Endothelial cell of umbilical vein (primary cell): ENCODE measurements around the gene SCN10A. TPM values are rescaled to one million over a fixed set of nuclear protein-coding genes. Genes with fewer than 3 reads are reported as not detected.

ENCODE experiments used
- BruUV-seq: library from RNA; stranded (reverse); fragments of 400-500 nt; replicated peaks from 2 replicates; lab custom pipeline; 2021; lab: Mats Ljungman, UMichigan
- CTCF ChIA-PET: fragments of 300-600, 350-600 bp; sonication (Branson Sonifier 250); formaldehyde crosslinking; loops from one replicate; lab custom pipeline; 2021; ENCODE audit warnings: antibody characterized with exemption, inconsistent platforms; lab: Charles Lee
- POLR2A ChIA-PET: fragments of 300-600, 350-600 bp; sonication (Branson Sonifier 250); formaldehyde crosslinking; loops from one replicate; lab custom pipeline; 2021; ENCODE audit warnings: antibody characterized with exemption, inconsistent platforms; lab: Charles Lee
- DNase-seq: peaks from one replicate; pipeline ENCODE4 v3.0.0-alpha.2; 2011; ENCODE audit warnings: low read depth, low spot score
- FAIRE-seq: peaks from 2 replicates; lab custom pipeline; 2011; peaks lifted over from hg19 to GRCh38; lab: Jason Lieb, UNC
- H2AFZ ChIP-seq: 2 replicates; pipeline ENCODE4 v1.6.0; 2012; ENCODE audit warnings: low read depth, low read length, control low read depth, inconsistent platforms
- H3K27ac ChIP-seq: 2 replicates; pipeline ENCODE4 v1.5.1; 2011; ENCODE audit warnings: low read depth, mild to moderate bottlenecking, control low read depth, low read length, moderate library complexity; ENCODE audit not compliant: insufficient read depth
- H3K27me3 ChIP-seq, 2 experiments: 2 replicates each; pipeline versions ENCODE4 v1.6.0 to v1.6.1; 2011; ENCODE audit warnings: low read length in 2 of 2, mixed read lengths in 1 of 2; ENCODE audit not compliant: control insufficient read depth in 2 of 2, insufficient read depth in 2 of 2
- H3K36me3 ChIP-seq, 2 experiments: 2 replicates in 1 of 2; 3 replicates in 1 of 2; pipeline ENCODE4 v1.5.1; 2011; ENCODE audit warnings: low read length in 2 of 2, mild to moderate bottlenecking in 1 of 2, moderate library complexity in 1 of 2; ENCODE audit not compliant: control insufficient read depth in 2 of 2, insufficient read depth in 2 of 2; ENCODE audit errors: extremely low read depth in 1 of 2
- H3K4me1 ChIP-seq: 3 replicates; pipeline ENCODE4 v1.5.1; 2011; ENCODE audit warnings: mild to moderate bottlenecking, low read length; ENCODE audit not compliant: control insufficient read depth, insufficient read depth; ENCODE audit errors: extremely low read depth
- H3K4me2 ChIP-seq: 2 replicates; pipeline ENCODE4 v1.6.1; 2011; ENCODE audit warnings: low read length, control low read depth, mixed read lengths; ENCODE audit not compliant: insufficient read depth
- H3K4me3 ChIP-seq, 3 experiments: fragments of 200-600 bp in 1 of 3; sonication (generic), shearing (Covaris generic) in 1 of 3; replicated peaks in 1 of 3; 2 replicates each; pipeline ENCODE4 v1.5.1; 2011 to 2016; ENCODE audit warnings: control low read depth in 3 of 3, low read length in 3 of 3, mild to moderate bottlenecking in 2 of 3, inconsistent platforms in 1 of 3, low read depth in 1 of 3, moderate library complexity in 1 of 3; ENCODE audit not compliant: insufficient read depth in 1 of 3
- H3K79me2 ChIP-seq: 2 replicates; pipeline ENCODE4 v1.6.0; 2012; ENCODE audit warnings: low read length, inconsistent platforms; ENCODE audit not compliant: control insufficient read depth, insufficient read depth
- H3K9ac ChIP-seq: replicated peaks from 2 replicates; pipeline ENCODE3; 2011; ENCODE audit warnings: low read length, control low read depth; ENCODE audit not compliant: insufficient read depth; ENCODE audit errors: extremely low read depth
- H3K9me1 ChIP-seq: replicated peaks from 3 replicates; pipeline ENCODE4 v1.6.0; 2011; ENCODE audit warnings: mild to moderate bottlenecking, low read length; ENCODE audit not compliant: control insufficient read depth, insufficient read depth; ENCODE audit errors: extremely low read depth
- H3K9me3 ChIP-seq: replicated peaks from 2 replicates; pipeline ENCODE4 v1.5.1; 2012; ENCODE audit warnings: low read length, inconsistent platforms; ENCODE audit not compliant: control insufficient read depth, insufficient read depth
- H4K20me1 ChIP-seq: replicated peaks from 2 replicates; pipeline ENCODE3; 2011; ENCODE audit warnings: mild to moderate bottlenecking, low read length; ENCODE audit not compliant: control insufficient read depth, insufficient read depth; ENCODE audit errors: extremely low read depth
- EZH2 ChIP-seq: IDR thresholded peaks from 2 replicates; pipeline ENCODE4 v1.6.1; 2012; ENCODE audit warnings: borderline replicate concordance, low read depth, mild to moderate bottlenecking, moderate library complexity, low read length, inconsistent platforms; ENCODE audit not compliant: severe bottlenecking
- FOS ChIP-seq: IDR thresholded peaks from 2 replicates; pipeline ENCODE4 v1.6.1; 2011; ENCODE audit warnings: mild to moderate bottlenecking, low read length, moderate library complexity, borderline replicate concordance; ENCODE audit not compliant: insufficient read depth
- GATA2 ChIP-seq: IDR thresholded peaks from 2 replicates; pipeline ENCODE4 v1.7.0; 2011; ENCODE audit warnings: low read depth, mild to moderate bottlenecking, moderate library complexity, mixed read lengths, low read length; ENCODE audit not compliant: insufficient read length, insufficient read depth
- JUN ChIP-seq: IDR thresholded peaks from 2 replicates; pipeline ENCODE4 v1.6.1; 2011; ENCODE audit warnings: borderline replicate concordance, low read depth; ENCODE audit not compliant: insufficient read length, insufficient read depth
- MYC ChIP-seq: IDR thresholded peaks from one replicate; pipeline ENCODE4 v1.6.1; 2011; ENCODE audit warnings: mild to moderate bottlenecking, low read depth, low read length
- POLR2A ChIP-seq: IDR thresholded peaks from 2 replicates; pipeline ENCODE4 v1.6.1; 2012; ENCODE audit warnings: low read depth, mild to moderate bottlenecking, control low read depth, low read length
- POLR2AphosphoS5 ChIP-seq: IDR thresholded peaks from 2 replicates; pipeline ENCODE4 v1.6.1; 2012; ENCODE audit warnings: low read depth, mild to moderate bottlenecking, control low read depth, low read length, moderate library complexity; ENCODE audit not compliant: insufficient read depth
- dilution Hi-C: fragments of 300-500 bp; cut with MboI; formaldehyde crosslinking; loops from one replicate; pipeline ENCODE4 v1.15.0; 2019; ENCODE audit warnings: low sequenced_read_pairs; ENCODE audit not compliant: extremely low pct_ligation_motif_present
- intact Hi-C: fragments of 100-400 bp; cut with micrococcal nuclease; formaldehyde crosslinking; loops from one replicate; pipeline ENCODE4 v1.10.0; 2022
- polyA plus RNA-seq, 4 experiments: library from polyadenylated mRNA; depleted of rRNA in 3 of 4; stranded (reverse) in 3 of 4; unstranded in 1 of 4; fragments of >200 nt; gene quantifications; 2 replicates each; pipeline versions ENCODE4 v1.2.1 to v1.2.3, GENCODE V29; 2011 to 2012; ENCODE audit warnings: missing spikeins in 1 of 4
- total RNA-seq: library from RNA; stranded (reverse); gene quantifications from 2 replicates; pipeline ENCODE4 v1.2.3, GENCODE V29; 2021
- TF ChIP-seq, protein P1 (sequence below), 2 donors: IDR thresholded peaks; 1 replicate in 1 of 2; 2 replicates in 1 of 2; pipeline ENCODE4 v1.5.1; 2011; ENCODE audit warnings: low read length in 2 of 2, mild to moderate bottlenecking in 2 of 2, moderate library complexity in 2 of 2, control low read depth in 1 of 2, inconsistent platforms in 1 of 2, low read depth in 1 of 2; ENCODE audit not compliant: insufficient read depth in 1 of 2; ENCODE audit errors: extremely low read depth in 1 of 2
- TF ChIP-seq, protein P2 (sequence below): IDR thresholded peaks from 2 replicates; pipeline ENCODE4 v1.6.1; 2011; ENCODE audit not compliant: insufficient read depth, insufficient read length

Gene SCN10A
- total and polyA plus RNA-seq, 2 donors (not counting 3 experiments of a cell fraction or from before 2014, with no cell fraction given), result 0.07 TPM; not detected in 1

DNA sequence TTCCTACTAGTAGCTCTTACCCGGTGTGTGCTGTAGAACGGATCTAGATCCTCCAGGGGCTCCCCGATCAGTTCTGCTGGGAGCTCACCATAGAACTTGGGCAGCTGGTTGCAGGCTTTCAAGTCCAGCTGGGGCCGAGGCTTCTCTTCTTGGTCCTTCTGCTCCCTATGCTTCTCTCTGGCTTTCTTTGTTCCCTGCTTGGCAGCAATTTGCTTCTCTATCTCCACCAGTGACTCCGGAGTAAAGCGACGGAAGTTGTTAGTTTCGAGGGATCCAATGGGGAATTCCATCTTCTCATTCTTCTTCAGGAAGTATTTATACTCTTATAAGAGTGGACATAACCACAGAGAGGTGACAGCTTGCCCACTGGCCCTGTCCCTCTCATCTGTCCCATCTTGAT lies 22.3 kb downstream of the SCN10A start:
- no peak for TF ChIP-seq EZH2
- TF ChIP-seq, protein P1, sequence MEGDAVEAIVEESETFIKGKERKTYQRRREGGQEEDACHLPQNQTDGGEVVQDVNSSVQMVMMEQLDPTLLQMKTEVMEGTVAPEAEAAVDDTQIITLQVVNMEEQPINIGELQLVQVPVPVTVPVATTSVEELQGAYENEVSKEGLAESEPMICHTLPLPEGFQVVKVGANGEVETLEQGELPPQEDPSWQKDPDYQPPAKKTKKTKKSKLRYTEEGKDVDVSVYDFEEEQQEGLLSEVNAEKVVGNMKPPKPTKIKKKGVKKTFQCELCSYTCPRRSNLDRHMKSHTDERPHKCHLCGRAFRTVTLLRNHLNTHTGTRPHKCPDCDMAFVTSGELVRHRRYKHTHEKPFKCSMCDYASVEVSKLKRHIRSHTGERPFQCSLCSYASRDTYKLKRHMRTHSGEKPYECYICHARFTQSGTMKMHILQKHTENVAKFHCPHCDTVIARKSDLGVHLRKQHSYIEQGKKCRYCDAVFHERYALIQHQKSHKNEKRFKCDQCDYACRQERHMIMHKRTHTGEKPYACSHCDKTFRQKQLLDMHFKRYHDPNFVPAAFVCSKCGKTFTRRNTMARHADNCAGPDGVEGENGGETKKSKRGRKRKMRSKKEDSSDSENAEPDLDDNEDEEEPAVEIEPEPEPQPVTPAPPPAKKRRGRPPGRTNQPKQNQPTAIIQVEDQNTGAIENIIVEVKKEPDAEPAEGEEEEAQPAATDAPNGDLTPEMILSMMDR (IDR thresholded peaks at IDR 0.05; ENCODE audit: extremely low read depth in 1 of 2, insufficient read depth in 1 of 2, low read depth in 1 of 2, low read length in 2 of 2), result no peak
- TF ChIP-seq POLR2AphosphoS5, result no peak
- no peak for TF ChIP-seq GATA2
- TF ChIP-seq, protein P2, sequence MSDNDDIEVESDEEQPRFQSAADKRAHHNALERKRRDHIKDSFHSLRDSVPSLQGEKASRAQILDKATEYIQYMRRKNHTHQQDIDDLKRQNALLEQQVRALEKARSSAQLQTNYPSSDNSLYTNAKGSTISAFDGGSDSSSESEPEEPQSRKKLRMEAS, result no peak
- no peak for TF ChIP-seq FOS
- TF ChIP-seq JUN, result no peak
- no peak for TF ChIP-seq POLR2A
- TF ChIP-seq MYC, result no peak
- dilution Hi-C loops, result no loop called here
- Histone ChIP-seq H3K27ac (no peak overlapping the region), H3K9me3 (no peaks in the 10 kb centered on the region), H4K20me1 (no peaks in the 10 kb centered on the region), H2AFZ (no peak overlapping the region), H3K4me2 (no peak overlapping the region), H3K9ac (no peak overlapping the region), H3K4me1 (no peaks in the 10 kb centered on the region), H3K9me1 (no peaks in the 10 kb centered on the region), H3K79me2 (no peaks in the 10 kb centered on the region), H3K27me3 (peaks cover 7 to 24% of the 10 kb centered on the region in 2 experiments), H3K4me3 (no peak overlapping the region), H3K36me3 (no peaks in the 10 kb centered on the region)
- no peak for DNase-seq
- POLR2A ChIA-PET, result no interaction called here
- no TSS peak for BruUV-seq
- no peak for FAIRE-seq
- CTCF ChIA-PET, result no interaction called here
- intact Hi-C loops, result no loop called here
